GM19328 (cell line): ENCODE data around the gene LSG1.
A peak's percentile ranks its signal among the peaks of the same experiment; 100 is the strongest.

ENCODE experiments used
- ATAC-seq: cut with Tn5 transposase; IDR thresholded peaks from one replicate; pipeline ENCODE4 v1.9.1; 2021; ENCODE audit warnings: mild to moderate bottlenecking, moderate library complexity; ENCODE audit not compliant: unreplicated experiment

The LSG1 gene

GRCh38 chr3:194671900-194672808 lies at the start of gene LSG1:
Gene LSG1 (minus strand): TSS chr3:194672191. CDS start chr3:194672162, 29 bp downstream.
- ATAC-seq, result peak; percentile 75

- no peak for ATAC-seq
Observed at GRCh38 chr3:194720048-194720447, 48.1 kb upstream of the LSG1 start.

GRCh38 chr3:194718079-194718478 lies 46.1 kb upstream of the LSG1 start:
- ATAC-seq, result no peak

GRCh38 chr3:194715022-194715800 lies 43.2 kb upstream of the LSG1 start:
- no peak for ATAC-seq

GRCh38 chr3:194714564-194714963 lies 42.6 kb upstream of the LSG1 start:
- no peak for ATAC-seq

- ATAC-seq, result no peak
Observed at GRCh38 chr3:194714137-194714455, 42.1 kb upstream of the LSG1 start.

- ATAC-seq, result no peak
Observed at GRCh38 chr3:194713299-194714136, 41.5 kb upstream of the LSG1 start.

- no peak for ATAC-seq
Observed at GRCh38 chr3:194711913-194712312, 39.9 kb upstream of the LSG1 start.

- ATAC-seq, result no peak
Observed at GRCh38 chr3:194711286-194711685, 39.3 kb upstream of the LSG1 start.

GRCh38 chr3:194707147-194707540 lies 35.2 kb upstream of the LSG1 start:
- no peak for ATAC-seq

- ATAC-seq, result no peak
Observed at GRCh38 chr3:194705761-194706160, 33.8 kb upstream of the LSG1 start.

GRCh38 chr3:194705227-194705626 lies 33.2 kb upstream of the LSG1 start:
- no peak for ATAC-seq

- no peak for ATAC-seq
Observed at GRCh38 chr3:194702545-194702944, 30.6 kb upstream of the LSG1 start.

- ATAC-seq, result no peak
Observed at GRCh38 chr3:194696702-194697101, 24.7 kb upstream of the LSG1 start.

- ATAC-seq, result peak; percentile 69
Observed at GRCh38 chr3:194691481-194692283, 19.7 kb upstream of the LSG1 start.

- no peak for ATAC-seq
Observed at GRCh38 chr3:194690501-194691372, 18.7 kb upstream of the LSG1 start.

- ATAC-seq, result no peak
Observed at GRCh38 chr3:194689493-194689944, 17.5 kb upstream of the LSG1 start.

- no peak for ATAC-seq
Observed at GRCh38 chr3:194688946-194689345, 17.0 kb upstream of the LSG1 start.

- ATAC-seq, result no peak
Observed at GRCh38 chr3:194688200-194688740, 16.3 kb upstream of the LSG1 start.
